ENCODE results near the gene FABP1.

- TF ChIP-seq, protein P1, sequence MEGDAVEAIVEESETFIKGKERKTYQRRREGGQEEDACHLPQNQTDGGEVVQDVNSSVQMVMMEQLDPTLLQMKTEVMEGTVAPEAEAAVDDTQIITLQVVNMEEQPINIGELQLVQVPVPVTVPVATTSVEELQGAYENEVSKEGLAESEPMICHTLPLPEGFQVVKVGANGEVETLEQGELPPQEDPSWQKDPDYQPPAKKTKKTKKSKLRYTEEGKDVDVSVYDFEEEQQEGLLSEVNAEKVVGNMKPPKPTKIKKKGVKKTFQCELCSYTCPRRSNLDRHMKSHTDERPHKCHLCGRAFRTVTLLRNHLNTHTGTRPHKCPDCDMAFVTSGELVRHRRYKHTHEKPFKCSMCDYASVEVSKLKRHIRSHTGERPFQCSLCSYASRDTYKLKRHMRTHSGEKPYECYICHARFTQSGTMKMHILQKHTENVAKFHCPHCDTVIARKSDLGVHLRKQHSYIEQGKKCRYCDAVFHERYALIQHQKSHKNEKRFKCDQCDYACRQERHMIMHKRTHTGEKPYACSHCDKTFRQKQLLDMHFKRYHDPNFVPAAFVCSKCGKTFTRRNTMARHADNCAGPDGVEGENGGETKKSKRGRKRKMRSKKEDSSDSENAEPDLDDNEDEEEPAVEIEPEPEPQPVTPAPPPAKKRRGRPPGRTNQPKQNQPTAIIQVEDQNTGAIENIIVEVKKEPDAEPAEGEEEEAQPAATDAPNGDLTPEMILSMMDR (conservative IDR thresholded peaks at IDR 0.05 in 1 of 2, IDR thresholded peaks at IDR 0.05 in 1 of 2; ENCODE audit: low read depth in 1 of 2, low read length in 2 of 2), result no peak
- no peak for TF ChIP-seq EZH2 (IDR thresholded peaks at IDR 0.05; ENCODE audit: low read length, missing control alignments)
Observed at GRCh38 chr2:88113069-88113468, 14.8 kb downstream of the FABP1 start.

Measured in fibroblast of lung (primary cell).